Stimulated activated CD4-positive, alpha-beta T cell treated with anti-CD3 and anti-CD28 coated beads, Interleukin-2, amount 100 ng/mL, for 24 hours (primary cell): ENCODE measurements around the gene FAT1.

Experiments
- DNase-seq, 2 donors: peaks; one replicate each; pipeline ENCODE4 v3.0.0-alpha.2; 2020

Gene FAT1

DNA sequence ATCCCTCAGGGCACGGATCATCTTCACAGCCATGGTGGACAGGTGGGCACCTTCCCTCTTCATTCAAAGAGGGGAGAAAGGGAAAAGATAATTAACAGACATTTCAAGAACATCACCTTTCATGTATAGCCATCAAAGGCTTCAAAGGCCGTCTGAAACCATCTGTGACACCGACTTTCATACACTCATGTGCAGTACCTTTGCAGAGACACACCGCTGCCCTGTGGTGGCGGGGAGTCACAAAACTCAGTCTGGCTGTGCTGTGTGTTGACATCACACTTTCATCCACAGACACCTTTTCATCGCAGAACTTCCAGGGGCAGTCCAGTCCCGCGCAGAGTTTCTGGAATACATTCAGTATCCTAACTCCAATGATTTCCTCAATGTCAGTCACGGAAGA, 120.7 kb downstream of the FAT1 start:
- no peak for DNase-seq

DNA sequence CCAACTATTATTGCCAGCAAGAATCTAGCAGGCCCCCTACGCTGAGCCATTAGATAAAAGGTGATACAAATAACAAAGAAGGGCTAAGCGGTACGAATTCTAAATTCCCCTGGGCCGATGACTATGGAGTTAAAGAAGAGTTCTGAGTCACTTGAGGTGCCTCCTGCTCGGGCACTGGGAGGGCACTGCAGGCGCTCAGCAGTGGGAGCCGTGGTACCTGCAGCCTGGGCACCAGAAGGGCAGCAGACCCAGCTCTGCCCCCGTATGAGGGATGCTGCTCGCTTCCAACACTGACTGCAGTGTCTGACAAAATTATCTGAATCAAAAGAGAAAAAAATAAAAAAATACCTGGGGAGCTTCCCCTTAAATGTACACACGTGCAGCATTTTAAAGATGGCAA, 124.2 kb downstream of the FAT1 start:
- DNase-seq = no peak

DNA sequence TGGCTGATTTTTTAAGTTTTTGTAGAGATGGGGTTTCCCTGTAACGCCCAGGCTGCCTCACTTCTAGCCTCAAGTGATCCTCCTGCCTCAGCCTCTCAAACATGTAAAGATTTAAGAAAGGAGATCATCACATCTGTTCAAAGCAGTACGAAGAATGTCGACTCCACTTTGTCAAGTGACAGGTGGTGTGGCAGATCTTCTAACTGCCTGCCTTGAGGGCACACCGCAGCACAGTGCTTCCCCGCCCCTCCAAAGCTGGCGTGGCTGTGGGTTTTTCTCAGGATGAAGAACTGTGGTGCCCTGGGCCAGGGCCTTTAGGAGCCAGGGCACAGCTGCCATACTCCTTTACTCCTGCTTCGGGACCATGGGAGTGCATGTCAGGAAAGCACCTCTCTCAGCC, 125.0 kb downstream of the FAT1 start:
- DNase-seq = no peak

DNA sequence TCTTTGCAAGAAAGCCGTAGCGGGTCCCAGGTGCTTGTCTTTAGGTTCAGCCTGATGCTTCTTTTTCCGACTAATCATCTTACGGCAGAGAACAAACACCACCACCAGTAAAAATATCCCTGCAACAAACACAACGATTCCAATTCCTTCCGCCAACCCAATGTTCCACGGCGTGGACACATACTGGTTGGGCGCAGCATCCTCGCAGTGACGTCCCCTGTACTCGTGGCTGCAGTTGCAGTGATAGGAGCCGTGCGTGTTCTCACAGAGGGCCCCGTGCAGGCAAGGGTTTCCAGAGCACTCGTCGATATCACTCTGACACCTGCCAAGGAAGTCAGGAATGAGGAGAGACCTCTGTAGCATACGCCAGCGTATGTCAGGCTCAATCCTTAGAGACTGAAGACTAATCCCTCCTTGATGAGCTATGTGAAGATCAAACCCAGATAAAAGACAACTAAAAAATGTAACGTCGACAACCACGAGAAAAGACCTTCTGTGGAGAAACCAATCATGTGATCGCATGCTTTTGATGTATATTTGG, 126.7 kb downstream of the FAT1 start:
- no peak for DNase-seq

DNA sequence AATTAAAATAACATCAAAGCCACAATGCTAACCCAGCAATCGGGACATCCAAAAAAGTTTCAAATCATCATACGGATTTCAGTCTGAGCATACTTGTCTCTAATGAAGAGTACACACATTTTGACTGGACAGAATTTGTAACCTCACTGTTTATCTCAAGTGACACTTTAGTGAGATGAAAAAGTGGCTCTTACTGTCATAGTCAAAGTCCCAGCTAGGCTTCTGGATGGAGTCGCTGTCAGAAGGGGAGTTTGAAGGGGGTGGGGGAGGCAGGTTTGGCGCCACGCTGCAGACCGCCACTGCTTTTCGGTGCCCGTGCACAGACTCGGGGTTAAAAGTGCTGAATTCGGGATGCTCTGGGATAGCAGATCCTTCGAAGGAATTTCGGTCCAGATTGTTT, 127.3 kb downstream of the FAT1 start:
- DNase-seq = no peak

DNA sequence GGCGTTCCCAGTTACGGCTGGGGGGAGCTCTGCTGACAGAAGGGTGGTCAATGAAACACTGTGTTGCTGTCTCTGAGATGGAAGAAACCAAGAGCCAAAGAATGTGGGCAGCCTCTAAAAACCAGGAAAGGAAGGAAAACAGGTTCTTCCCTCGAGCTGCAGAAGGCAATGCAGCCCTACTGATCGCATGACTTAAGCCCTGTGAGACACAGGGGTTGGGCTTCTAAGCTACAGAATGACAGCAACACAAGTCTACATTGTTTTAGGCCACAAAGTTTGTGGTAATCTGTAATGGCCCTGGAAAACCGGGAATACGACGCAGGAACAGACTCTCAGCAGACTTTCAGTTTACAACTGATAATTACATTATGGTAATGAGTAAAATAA, 130.1 kb downstream of the FAT1 start:
- no peak for DNase-seq

DNA sequence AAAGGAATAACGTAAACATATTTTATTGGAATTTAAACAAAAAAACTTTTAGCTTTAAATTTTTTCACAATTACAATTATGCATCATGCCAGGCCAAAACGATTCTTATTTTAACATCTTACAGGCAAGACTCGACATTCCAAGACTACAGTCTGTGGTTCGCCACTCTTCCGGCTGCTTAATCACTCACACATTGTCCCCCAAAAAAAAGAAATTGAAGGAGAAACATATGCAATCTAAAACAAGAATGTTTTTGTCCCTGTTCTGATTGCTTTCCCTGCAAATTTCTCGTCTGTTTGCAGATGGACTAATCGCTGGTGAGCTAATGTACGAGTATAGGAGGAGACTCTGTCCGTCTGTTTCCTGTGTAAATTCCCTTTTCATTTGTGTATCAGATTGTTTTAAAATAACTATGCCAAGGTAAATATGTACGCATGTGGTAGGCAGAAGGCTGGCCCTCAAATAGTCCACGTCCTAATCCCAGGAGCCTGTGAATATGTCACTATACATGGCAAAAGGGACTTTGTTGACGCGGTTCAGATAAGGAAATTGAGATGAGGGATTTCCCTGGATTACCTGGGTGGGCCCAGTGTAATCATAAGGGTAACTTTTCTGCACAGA, 130.6 kb downstream of the FAT1 start:
- no peak for DNase-seq

DNA sequence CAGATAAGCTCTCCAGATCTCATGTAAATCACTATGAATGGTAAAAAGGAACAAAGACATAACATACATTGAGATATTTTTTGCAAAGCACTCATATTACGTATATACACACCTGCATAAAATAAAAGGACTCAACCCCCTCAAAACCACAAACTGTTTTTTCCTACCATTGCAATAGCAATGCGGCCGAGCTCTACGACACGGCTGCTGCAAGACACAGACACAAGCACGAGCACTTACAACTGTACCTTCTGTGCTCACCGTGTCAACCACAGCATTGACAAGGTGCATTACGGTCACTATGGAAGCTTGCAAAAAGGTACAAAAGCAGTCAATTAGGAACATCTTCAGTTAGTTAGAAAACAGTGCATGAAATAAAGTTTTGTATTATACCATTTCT, 131.2 kb downstream of the FAT1 start:
- DNase-seq = no peak

DNA sequence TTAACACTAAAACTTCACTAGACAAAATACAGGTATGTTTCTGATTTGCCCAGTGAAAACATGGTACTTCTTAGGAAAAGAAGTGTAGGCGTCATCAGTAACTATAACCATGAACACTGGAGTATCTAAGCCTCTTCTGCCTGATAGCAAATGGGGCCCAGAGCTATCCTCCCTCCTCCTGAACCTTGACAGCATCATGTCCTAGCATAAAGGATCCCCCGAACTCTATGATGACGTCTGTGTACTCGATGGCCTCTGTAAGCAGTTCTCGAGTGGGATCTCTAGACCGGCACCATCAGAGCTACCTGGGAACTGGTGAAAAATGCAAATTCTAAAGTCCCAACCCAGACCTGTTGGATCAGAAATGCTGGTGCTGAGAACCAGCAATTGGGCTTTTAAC, 132.0 kb downstream of the FAT1 start:
- no peak for DNase-seq

DNA sequence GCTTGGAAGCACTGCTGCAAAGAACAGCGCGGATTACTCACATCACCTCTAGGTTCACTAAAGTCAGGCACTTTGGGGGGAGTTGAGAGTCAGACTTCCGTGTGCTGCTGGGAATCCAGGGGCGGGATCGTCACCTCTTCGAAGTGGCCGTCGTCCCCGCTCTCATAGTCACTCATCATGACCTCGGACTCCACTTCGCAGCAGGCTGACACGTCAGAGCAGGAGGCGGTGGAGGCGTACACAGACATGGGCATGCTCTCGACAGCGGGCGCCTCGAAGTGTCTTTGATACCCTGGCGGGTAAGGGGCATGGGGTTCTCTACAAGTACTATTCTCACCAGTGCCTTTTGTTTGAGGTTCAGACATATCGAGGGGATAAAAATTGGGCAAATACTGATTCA, 135.2 kb downstream of the FAT1 start:
- DNase-seq = no peak

DNA sequence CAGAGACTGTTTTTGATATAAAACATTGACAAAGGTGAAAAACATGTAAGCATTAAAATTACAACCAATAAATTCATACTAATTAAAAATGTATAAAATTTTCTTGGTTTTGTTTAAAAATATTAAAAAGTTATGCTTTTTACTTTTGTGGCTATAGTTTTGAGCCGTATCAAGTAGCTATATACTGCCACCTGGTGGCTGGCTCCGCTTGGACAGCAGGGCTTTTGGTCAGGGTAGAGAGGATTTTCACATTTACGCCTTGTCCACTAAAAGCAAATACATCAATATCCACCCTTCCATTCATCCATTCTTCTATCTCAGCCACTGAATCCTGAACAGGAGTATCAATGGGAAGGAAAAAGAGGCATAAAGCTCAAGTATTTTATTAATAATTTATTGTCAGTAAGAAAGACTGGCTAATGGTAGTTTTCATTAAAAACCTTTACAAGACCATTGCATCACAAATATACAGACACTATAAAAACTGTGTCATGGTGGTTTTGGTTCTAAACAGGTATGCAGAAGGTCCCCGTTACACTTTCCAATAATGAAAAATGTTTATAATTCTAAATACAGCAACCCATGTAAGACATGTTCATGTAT, 136.1 kb downstream of the FAT1 start:
- peak; percentile 69 to 74 for DNase-seq

DNA sequence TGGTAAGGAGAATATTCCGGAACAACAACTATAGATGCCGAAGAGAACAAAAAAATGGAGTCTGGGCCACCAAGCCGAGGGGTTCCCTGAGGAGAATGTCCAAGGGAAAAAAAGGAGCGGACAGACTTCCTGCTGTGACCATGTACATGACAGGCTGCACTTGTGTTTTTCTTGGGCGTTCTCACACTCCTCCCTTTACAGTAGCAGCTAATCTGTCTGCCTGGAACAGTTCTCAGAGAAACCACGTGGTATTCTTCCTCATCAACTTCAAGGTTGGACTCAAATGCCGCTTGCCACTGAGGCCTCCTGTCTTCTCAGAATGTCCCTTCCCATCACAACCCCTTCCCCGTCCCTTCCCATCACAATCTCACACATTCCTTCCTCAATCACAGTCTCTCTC, 137.5 kb downstream of the FAT1 start:
- no peak for DNase-seq

DNA sequence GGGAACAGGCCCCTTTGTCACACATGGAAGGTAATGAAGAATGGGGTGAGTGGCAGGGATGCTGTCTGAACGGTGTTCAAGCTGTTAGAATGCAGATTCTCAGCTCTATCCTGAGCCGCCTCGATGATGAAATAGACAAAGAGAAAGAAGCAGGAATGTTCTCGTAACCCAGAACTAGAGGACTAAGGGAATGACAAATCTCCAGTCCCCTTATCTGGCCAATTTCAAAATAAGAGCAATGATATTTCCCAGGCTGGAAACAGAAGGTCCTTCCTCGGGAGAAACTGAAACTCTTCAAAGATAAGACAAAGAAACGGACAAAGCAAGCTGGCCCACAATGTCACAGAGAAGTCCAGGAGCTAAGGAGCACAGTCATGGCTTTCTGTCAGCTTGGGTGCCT, 138.7 kb downstream of the FAT1 start:
- no peak for DNase-seq

DNA sequence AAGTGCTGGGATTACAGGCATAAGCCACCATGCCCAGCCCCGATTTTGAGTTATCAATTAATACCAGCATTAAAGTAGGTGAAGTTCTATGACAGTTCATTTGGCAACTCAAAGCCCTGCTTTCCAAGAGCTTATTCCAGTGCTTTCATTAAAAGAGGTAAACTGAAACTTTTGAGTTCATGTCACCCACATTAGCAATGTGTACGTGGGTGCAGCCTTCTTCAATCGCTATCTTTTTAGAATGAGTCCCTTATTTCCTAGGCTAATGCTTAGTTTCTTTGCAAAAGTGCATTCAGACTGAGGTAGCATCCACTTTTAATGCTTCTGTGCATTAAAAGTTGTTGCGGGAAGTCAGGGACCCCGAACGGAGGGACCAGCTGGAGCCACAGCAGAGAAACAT, 142.2 kb downstream of the FAT1 start:
- DNase-seq = no peak

DNA sequence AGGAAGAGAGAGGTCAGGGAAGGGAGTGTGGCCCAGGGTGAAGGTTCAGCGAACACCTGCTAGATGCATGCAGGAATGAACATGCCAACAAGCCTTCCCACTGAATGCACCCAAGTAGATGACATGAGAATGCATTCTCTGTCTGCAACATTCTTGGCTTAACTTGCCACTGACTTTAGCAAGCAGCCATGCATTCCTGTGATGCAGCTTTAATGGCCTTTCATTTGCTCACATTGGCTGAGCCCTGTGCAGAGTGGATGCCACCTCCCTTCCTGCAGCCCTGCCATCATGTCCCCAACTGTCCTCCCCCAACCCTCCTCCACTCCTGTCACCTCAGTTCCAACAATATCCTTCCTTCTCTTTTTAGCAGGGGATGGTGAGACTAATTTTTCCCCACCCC, 143.0 kb downstream of the FAT1 start:
- DNase-seq = no peak

DNA sequence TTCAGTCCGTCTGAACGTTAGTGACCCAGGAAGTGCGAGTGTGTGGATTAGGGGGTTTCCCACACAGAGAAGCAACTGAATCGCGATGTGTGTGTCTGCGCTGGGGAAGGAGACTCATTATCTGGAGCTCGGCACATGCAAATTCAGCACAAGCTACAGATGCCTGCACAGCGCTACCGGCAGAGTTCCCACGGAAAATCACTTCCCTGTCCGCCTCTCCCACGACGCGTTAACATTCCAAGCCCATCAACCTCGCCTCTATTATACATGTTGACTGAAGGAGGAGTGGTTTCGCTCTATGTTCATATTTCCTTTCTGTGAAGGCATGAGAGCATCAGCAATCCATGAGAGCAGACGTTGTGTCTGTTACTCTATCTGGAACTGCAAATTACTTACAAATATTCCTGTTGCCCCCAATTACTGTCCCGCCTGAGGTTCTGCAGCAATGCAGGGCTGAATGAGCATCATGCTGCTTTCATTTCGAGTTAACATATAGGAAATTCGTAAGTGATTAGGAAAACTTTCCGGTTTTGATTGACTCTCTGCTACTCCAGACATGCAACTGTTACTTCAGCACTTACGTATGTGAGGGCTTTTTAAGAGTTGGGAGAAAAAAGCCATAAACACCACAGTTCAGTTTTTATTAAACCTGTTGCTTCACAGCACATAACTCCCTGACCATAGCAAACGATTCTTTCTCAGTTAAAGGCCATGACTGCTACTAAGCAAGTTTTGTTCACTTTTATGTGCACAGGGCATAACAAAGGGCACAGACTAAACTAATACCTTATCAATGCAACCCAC, 153.3 kb downstream of the FAT1 start:
- DNase-seq = no peak

DNA sequence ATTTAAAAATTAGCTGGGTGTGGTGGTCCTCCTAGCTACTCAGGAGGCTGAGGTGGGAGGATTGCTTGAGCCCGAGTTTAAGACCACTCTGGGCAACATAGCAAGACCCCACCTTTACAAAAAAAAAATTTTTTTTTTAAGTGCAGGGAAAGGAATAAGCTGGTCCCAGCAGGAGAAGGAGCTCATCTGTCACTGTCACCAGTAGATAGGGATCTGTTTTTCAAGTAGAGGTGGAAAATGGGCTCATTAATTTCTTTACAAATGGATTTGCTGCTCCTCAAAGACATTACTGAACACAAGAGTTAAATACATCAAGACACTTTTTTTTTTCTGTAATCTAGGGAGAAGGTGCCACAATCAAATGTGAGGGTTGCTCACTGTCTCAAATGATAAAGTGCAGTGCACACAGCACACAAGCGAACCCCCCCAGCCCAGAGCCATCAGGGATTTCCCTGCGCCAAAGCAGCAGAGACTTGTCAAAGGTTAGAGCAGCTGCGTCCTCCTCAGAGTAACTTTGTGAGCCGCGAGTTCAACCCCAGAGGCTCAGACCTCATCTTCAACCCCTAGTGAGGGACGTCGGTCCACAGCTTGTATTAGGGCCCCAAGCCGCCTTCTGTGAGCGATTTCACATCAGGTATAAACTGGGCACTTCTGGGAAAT, 154.0 kb downstream of the FAT1 start:
- no peak for DNase-seq

DNA sequence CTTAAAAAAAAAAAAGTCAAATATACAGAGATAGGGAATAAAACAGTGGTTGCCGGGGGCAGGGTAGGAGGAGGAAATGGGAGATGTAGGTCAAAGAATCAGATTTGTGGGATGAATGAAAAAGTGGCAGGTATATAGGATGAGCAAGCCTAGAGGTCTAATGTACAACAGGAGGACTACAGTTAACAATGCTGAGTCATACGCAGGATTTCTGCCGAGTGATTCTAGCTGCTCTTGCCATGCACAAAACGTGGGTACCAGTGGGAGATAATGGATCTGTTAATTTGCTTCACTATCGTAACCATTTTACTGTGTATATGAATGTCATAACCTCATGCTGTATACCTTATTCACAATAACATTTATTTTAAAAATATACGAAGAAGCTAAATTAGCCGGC, 157.6 kb downstream of the FAT1 start:
- DNase-seq = no peak

DNA sequence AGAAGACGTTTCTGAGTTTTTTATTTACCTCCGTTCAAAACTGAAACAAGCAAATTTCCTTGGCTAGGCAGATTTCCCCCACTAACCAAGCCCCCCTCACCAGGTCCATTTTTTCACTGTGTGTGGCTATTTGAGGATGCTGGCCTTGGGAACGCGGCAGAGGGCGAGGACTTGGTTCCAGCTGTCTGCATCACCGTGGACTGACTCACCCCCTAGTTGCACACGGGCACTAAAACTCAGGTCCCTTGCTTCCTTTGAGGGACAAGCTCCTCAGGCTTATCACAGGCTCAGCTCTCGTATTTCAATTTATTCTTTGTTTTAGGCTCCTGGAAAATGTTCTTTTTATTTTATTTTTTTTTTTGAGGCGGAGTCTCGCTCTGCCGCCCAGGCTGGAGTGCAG, 159.9 kb downstream of the FAT1 start:
- DNase-seq = no peak

DNA sequence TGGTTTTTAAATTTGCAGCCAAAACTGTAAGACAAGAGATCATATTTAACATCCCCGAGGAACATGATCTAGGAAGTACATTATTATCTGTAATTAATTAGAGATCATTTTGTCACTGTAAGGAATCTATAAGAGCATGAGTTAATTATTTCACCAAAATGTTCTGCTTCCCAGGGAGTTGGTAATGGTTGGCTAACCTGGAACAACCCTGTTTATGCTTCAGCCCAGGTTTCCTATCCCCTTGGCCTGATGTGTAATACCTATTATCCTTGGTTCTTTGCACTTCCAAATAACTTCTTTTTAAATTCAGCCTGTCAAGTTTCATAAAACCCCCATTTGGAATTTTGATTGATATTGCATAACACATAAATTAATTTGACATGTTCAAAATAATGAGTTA, 161.9 kb downstream of the FAT1 start:
- DNase-seq = no peak

DNA sequence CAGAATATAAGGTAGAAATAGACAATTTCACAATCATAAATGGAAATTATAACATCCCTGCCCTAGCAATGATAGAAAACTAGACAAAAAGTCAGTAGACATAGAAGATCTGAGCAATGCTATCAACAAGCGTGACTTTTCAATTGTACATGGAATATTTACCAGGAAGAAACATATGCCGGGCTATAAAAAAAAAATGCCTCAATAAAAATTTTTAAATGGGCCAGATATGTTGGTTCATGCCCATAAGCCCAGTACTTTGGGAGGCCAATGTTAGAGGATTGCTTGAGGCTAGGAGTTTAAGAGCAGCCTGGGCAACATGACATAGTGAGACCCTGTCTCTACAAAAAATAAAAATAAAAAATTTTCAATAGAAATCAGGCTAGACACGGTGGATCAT, 163.0 kb downstream of the FAT1 start:
- DNase-seq = no peak

DNA sequence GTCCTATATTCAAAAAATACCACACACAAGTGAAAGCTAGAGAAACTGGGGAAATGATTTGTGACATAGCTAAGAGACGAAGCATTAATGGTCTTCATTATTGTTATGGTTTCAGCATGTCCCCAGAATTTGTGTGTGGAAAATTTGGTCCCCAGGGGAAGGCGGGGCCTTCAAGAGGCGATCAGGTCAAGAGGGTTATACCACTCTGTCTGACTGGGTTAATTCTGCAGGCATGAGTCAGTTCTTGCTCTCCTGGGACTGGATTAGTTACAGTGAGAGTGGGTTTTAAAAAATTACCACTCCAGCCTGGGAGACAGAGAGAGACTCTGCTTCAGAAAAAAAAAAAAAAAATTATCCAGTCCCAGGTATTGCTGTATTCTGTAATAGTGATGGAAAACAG, 166.2 kb downstream of the FAT1 start:
- no peak for DNase-seq

DNA sequence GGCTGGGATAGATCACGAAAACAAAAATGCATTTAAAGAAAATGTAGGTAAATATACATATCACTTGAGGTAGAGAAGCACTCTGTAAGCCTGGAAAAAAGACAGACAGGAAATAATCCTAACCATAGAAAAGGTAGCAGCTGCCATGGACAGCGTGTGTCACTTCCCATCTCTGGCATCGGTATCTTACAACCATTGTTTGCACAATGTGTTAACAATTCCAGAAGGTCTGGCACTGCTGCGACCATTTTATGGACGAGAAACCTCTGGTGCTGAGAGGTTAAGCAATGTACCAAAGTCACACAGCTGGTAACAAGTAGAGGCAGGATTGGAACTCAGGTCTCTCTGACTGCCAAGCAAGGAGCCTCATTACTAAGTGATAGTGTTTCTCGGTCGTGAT, 166.6 kb downstream of the FAT1 start:
- no peak for DNase-seq
